IMR-90 (cell line): ENCODE results near the gene SRGAP3. TPM values are rescaled to one million over a fixed set of nuclear protein-coding genes. Genes with fewer than 3 reads are reported as not detected.

Source experiments
- ATAC-seq: fragments of 200-7000 bp; cut with Tn5 transposase; 2 replicates; pipeline ENCODE4 v1.9.1; 2020; ENCODE audit warnings: low read depth, mild to moderate bottlenecking, moderate library complexity
- BruUV-seq: library from RNA; stranded (reverse); fragments of 400-500 nt; replicated peaks from 2 replicates; lab custom pipeline; 2021; lab: Mats Ljungman, UMichigan
- CTCF ChIA-PET: fragments of 300-600 bp; formaldehyde crosslinking; extraction: SDS; loops from one replicate; lab custom pipeline; 2021; ENCODE audit warnings: antibody characterized with exemption; lab: Yijun Ruan, JAX
- POLR2A ChIA-PET: fragments of 300-600 bp; sonication (Branson Sonifier 250); formaldehyde crosslinking; loops from one replicate; lab custom pipeline; 2022; ENCODE audit warnings: antibody characterized with exemption; ENCODE audit not compliant: unreplicated experiment; lab: Charles Lee
- DNase-seq: peaks from one replicate; pipeline ENCODE4 v3.0.0; 2013
- H2AFZ ChIP-seq: replicated peaks from 2 replicates; pipeline ENCODE3; 2013; ENCODE audit warnings: low read length, mild to moderate bottlenecking; ENCODE audit not compliant: poor library complexity
- H2AK5ac ChIP-seq: 2 replicates; pipeline ENCODE4 v1.6.1; 2013; ENCODE audit warnings: low read depth, low read length, inconsistent platforms
- H2AK9ac ChIP-seq: replicated peaks from 2 replicates; pipeline ENCODE3; 2013; ENCODE audit warnings: mild to moderate bottlenecking, low read depth, low read length, moderate library complexity; ENCODE audit not compliant: poor library complexity
- H2BK120ac ChIP-seq: 2 replicates; pipeline ENCODE4 v1.6.1; 2013; ENCODE audit warnings: low read depth, low read length, inconsistent platforms
- H2BK15ac ChIP-seq: 3 replicates; pipeline ENCODE4 v1.6.1; 2013; ENCODE audit warnings: low read depth, low read length, inconsistent platforms
- H2BK20ac ChIP-seq: 2 replicates; pipeline ENCODE4 v1.6.1; 2013; ENCODE audit warnings: low read depth, mild to moderate bottlenecking, inconsistent platforms, low read length, moderate library complexity
- H2BK5ac ChIP-seq: 2 replicates; pipeline ENCODE4 v1.6.1; 2013; ENCODE audit warnings: mild to moderate bottlenecking, low read depth, low read length, inconsistent platforms; ENCODE audit not compliant: poor library complexity, severe bottlenecking
- H3K14ac ChIP-seq: replicated peaks from 2 replicates; pipeline ENCODE4 v1.6.1; 2013; ENCODE audit warnings: low read depth, low read length, inconsistent platforms
- H3K18ac ChIP-seq: 2 replicates; pipeline ENCODE4 v1.6.1; 2013; ENCODE audit warnings: low read depth, low read length, control low read depth
- H3K23ac ChIP-seq: 2 replicates; pipeline ENCODE4 v1.6.1; 2013; ENCODE audit warnings: low read depth, low read length, inconsistent platforms
- H3K27ac ChIP-seq: 2 replicates; pipeline ENCODE4 v1.5.1; 2013; ENCODE audit warnings: mild to moderate bottlenecking, control low read depth, low read length; ENCODE audit not compliant: insufficient read depth
- H3K27me3 ChIP-seq: 2 replicates; pipeline ENCODE4 v1.6.1; 2013; ENCODE audit warnings: low read length; ENCODE audit not compliant: control insufficient read depth, insufficient read depth
- H3K36me3 ChIP-seq: 2 replicates; pipeline ENCODE4 v1.6.1; 2013; ENCODE audit warnings: low read length, mixed read lengths; ENCODE audit not compliant: control insufficient read depth, insufficient read depth
- H3K4ac ChIP-seq: 2 replicates; pipeline ENCODE4 v1.6.1; 2013; ENCODE audit warnings: low read depth, low read length, inconsistent platforms
- H3K4me1 ChIP-seq: 2 replicates; pipeline ENCODE4 v1.6.1; 2013; ENCODE audit warnings: low read length, mixed read lengths; ENCODE audit not compliant: control insufficient read depth, insufficient read depth
- H3K4me2 ChIP-seq: 2 replicates; pipeline ENCODE4 v1.6.1; 2013; ENCODE audit warnings: low read depth, mild to moderate bottlenecking, control low read depth, low read length, moderate library complexity
- H3K4me3 ChIP-seq: 2 replicates; pipeline ENCODE4 v1.5.1; 2013; ENCODE audit warnings: low read depth, mild to moderate bottlenecking, control low read depth, low read length, moderate library complexity; ENCODE audit not compliant: insufficient read depth
- H3K56ac ChIP-seq: 2 replicates; pipeline ENCODE4 v1.6.1; 2013; ENCODE audit warnings: low read length, inconsistent platforms; ENCODE audit not compliant: insufficient read depth; ENCODE audit errors: extremely low read depth
- H3K79me1 ChIP-seq, 2 experiments: 2 replicates each; pipeline ENCODE4 v1.6.1; 2013; ENCODE audit warnings: low read length in 2 of 2, inconsistent platforms in 1 of 2, low read depth in 1 of 2
- H3K9ac ChIP-seq: 2 replicates; pipeline ENCODE4 v1.6.1; 2013; ENCODE audit warnings: low read depth, low read length, control low read depth
- H3K9me1 ChIP-seq: 2 replicates; pipeline ENCODE4 v1.6.1; 2013; ENCODE audit warnings: low read length, inconsistent platforms; ENCODE audit not compliant: insufficient read depth
- H3K9me3 ChIP-seq: 2 replicates; pipeline ENCODE4 v1.6.1; 2013; ENCODE audit warnings: low read length; ENCODE audit not compliant: control insufficient read depth, insufficient read depth
- H4K20me1 ChIP-seq: 2 replicates; pipeline ENCODE4 v1.6.1; 2013; ENCODE audit warnings: low read length, inconsistent platforms; ENCODE audit not compliant: insufficient read depth
- H4K5ac ChIP-seq: 2 replicates; pipeline ENCODE4 v1.6.1; 2013; ENCODE audit warnings: mild to moderate bottlenecking, low read depth, low read length, control low read depth
- H4K8ac ChIP-seq, 2 experiments: 2 replicates each; pipeline ENCODE4 v1.6.1; 2013; ENCODE audit warnings: low read depth in 2 of 2, low read length in 2 of 2, control low read depth in 1 of 2, inconsistent platforms in 1 of 2
- H4K91ac ChIP-seq: 2 replicates; pipeline ENCODE4 v1.6.1; 2013; ENCODE audit warnings: low read depth, low read length, inconsistent platforms; ENCODE audit not compliant: insufficient read depth
- CEBPB ChIP-seq: IDR thresholded peaks from 2 replicates; pipeline ENCODE4 v1.6.1; 2012; ENCODE audit warnings: low read depth, low read length, improper control_type of control experiment
- FOS ChIP-seq: fragments of 150-350 bp; IDR thresholded peaks from 2 replicates; pipeline ENCODE4 v1.6.1; 2016; ENCODE audit warnings: low read depth, low read length
- MAZ ChIP-seq: IDR thresholded peaks from 2 replicates; pipeline ENCODE4 v1.6.1; 2012; ENCODE audit warnings: low read depth, mild to moderate bottlenecking, low read length, improper control_type of control experiment, moderate library complexity, borderline replicate concordance
- MXI1 ChIP-seq: IDR thresholded peaks from 2 replicates; pipeline ENCODE4 v1.6.1; 2012; ENCODE audit warnings: low read depth, mild to moderate bottlenecking, low read length, moderate library complexity, borderline replicate concordance
- NFE2L2 ChIP-seq: fragments of 150-350 bp; IDR thresholded peaks from 2 replicates; pipeline ENCODE4 v1.6.1; 2016; ENCODE audit warnings: low read depth, mild to moderate bottlenecking, low read length
- RCOR1 ChIP-seq: IDR thresholded peaks from 2 replicates; pipeline ENCODE4 v1.6.1; 2012; ENCODE audit warnings: mild to moderate bottlenecking, low read length, improper control_type of control experiment; ENCODE audit not compliant: insufficient replicate concordance
- SMC3 ChIP-seq: fragments of 150-350 bp; IDR thresholded peaks from 2 replicates; pipeline ENCODE4 v1.6.1; 2016; ENCODE audit warnings: low read depth, mild to moderate bottlenecking, antibody characterized with exemption, low read length, moderate library complexity
- WGBS, 2 experiments: methylation state at CpG; one replicate each; pipeline versions ENCODE4 v1.1.5 to v1.1.7; 2013; ENCODE audit warnings: missing lambda C conversion rate in 2 of 2; ENCODE audit not compliant: insufficient read length in 1 of 2; ENCODE audit errors: extremely low coverage in 2 of 2; 5-methylcytosine and 5-hydroxymethylcytosine counted together
- dilution Hi-C: fragments of 300-500 bp; cut with HindIII; formaldehyde crosslinking; loops from one replicate; pipeline ENCODE4 v1.14.3; 2018; ENCODE audit warnings: low sequenced_read_pairs; ENCODE audit not compliant: unreplicated experiment
- in situ Hi-C: fragments of 300-500 bp; cut with MboI; formaldehyde crosslinking; loops from 3 replicates; pipeline ENCODE4 v1.14.3; 2019; ENCODE audit warnings: low sequenced_read_pairs, inconsistent platforms, mixed read lengths
- intact Hi-C: fragments of 100-400 bp; cut with micrococcal nuclease; formaldehyde crosslinking; loops from 2 replicates; pipeline ENCODE4 v1.10.0; 2022
- polyA plus RNA-seq, 3 experiments: library from polyadenylated mRNA; depleted of rRNA; stranded (reverse); fragments of >200 nt; gene quantifications; 2 replicates each; pipeline ENCODE4 v1.2.3, GENCODE V29; 2012; ENCODE audit warnings: low replicate concordance in 1 of 3
- total RNA-seq: library from RNA; depleted of rRNA; stranded (reverse); fragments of >200 nt; gene quantifications from 2 replicates; pipeline ENCODE4 v1.2.3, GENCODE V29; 2012
- TF ChIP-seq, protein P1 (sequence below): fragments of 150-350 bp; IDR thresholded peaks from 2 replicates; pipeline ENCODE4 v1.6.1; 2017; ENCODE audit warnings: mild to moderate bottlenecking, antibody characterized with exemption, low read length, low read depth

The SRGAP3 gene
- total and polyA plus RNA-seq, 2 of the 4 experiments (the other 2 are of a cell fraction) = 0.68 to 1.4 TPM

DNA sequence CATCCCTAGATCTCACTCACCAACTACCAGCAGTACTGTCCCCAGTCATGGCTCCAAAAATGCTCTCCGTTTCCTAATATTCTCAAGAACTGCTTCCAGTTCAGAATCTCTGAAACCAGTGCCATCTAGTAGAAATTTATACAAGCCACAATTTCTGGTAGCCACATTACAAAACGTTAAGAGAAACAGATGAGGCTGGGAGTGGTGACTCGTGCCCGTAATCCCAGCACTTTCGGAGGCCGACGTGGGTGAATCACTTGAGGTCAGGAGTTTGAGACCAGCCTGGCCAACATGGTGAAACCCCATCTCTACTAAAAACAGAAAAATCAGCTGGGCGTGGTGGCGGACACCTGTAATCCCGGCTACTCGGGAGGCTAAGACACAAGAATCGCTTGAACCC, 207.8 kb downstream of the SRGAP3 start:
- H3K4ac ChIP-seq = no peak overlapping the region
- no peak overlapping the region for H4K91ac ChIP-seq
- CTCF ChIA-PET = no interaction called here
- H2AFZ ChIP-seq = no peak overlapping the region
- H3K18ac ChIP-seq = no peak overlapping the region
- no peak overlapping the region for H2AK9ac ChIP-seq
- no peak overlapping the region for H4K8ac ChIP-seq
- no peak overlapping the region for H3K23ac ChIP-seq
- POLR2A ChIA-PET = no interaction called here
- H3K9ac ChIP-seq = no peak overlapping the region
- H2BK15ac ChIP-seq = no peak overlapping the region
- in situ Hi-C loops = no loop called here
- no peak overlapping the region for H2BK20ac ChIP-seq
- no peak overlapping the region for H3K14ac ChIP-seq
- dilution Hi-C loops = no loop called here
- DNase-seq = no peak
- TF ChIP-seq RCOR1 (no peak), MXI1 (no peak), FOS (no peak), NFE2L2 (no peak), CEBPB (no peak), SMC3 (no peak), MAZ (no peak)
- TF ChIP-seq, protein P1, sequence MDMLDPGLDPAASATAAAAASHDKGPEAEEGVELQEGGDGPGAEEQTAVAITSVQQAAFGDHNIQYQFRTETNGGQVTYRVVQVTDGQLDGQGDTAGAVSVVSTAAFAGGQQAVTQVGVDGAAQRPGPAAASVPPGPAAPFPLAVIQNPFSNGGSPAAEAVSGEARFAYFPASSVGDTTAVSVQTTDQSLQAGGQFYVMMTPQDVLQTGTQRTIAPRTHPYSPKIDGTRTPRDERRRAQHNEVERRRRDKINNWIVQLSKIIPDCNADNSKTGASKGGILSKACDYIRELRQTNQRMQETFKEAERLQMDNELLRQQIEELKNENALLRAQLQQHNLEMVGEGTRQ = no peak
- intact Hi-C loops = no loop called here
- H3K4me2 ChIP-seq = no peak overlapping the region
- no peaks in the 10 kb centered on the region; the same call in 1 of the 2 replicates for H3K9me1 ChIP-seq
- H2BK120ac ChIP-seq = no peak overlapping the region
- H3K79me1 ChIP-seq = no peaks in the 10 kb centered on the region
- no TSS peak for BruUV-seq
- H3K56ac ChIP-seq = no peak overlapping the region
- H3K4me1 ChIP-seq = no peaks in the 10 kb centered on the region
- H3K36me3 ChIP-seq = no peaks in the 10 kb centered on the region
- no peak overlapping the region for H2BK5ac ChIP-seq
- H2AK5ac ChIP-seq = no peak overlapping the region
- H4K5ac ChIP-seq = no peak overlapping the region
- ATAC-seq = no peak
- H3K27me3 ChIP-seq = peaks cover 2% of the 10 kb centered on the region
- no peak overlapping the region for H3K4me3 ChIP-seq
- H3K27ac ChIP-seq = no peak overlapping the region
- H4K20me1 ChIP-seq = no peaks in the 10 kb centered on the region
- H3K9me3 ChIP-seq = no peaks in the 10 kb centered on the region
- WGBS, 2 experiments = 80% methylated on average over 1 of the region's 12 CpGs; no CpG with 5 or more reads in 1 of the 2 experiments
